H1 (cell line): Measurements from ENCODE around the gene CHRNG. TPM values are rescaled to one million over a fixed set of nuclear protein-coding genes. Genes with fewer than 3 reads are reported as not detected.
A peak's percentile ranks its signal among the peaks of the same experiment; 100 is the strongest.

Experiments
- CTCF ChIA-PET: fragments of 300-600 bp; sonication (Branson Sonifier 250); formaldehyde crosslinking; loops from one replicate; lab custom pipeline; 2021; ENCODE audit not compliant: partially characterized antibody; lab: Charles Lee
- POLR2A ChIA-PET: fragments of 300-600 bp; sonication (Branson Sonifier 250); formaldehyde crosslinking; loops from one replicate; lab custom pipeline; 2021; ENCODE audit warnings: inconsistent platforms; ENCODE audit not compliant: partially characterized antibody; lab: Charles Lee
- DNase-seq, 2 experiments: peaks; one replicate each; pipeline versions ENCODE4 v3.0.0 to v3.0.0-alpha.2; 2010 to 2022; ENCODE audit warnings: low spot score in 2 of 2, low read depth in 1 of 2, mixed read lengths in 1 of 2
- FAIRE-seq: peaks from 2 replicates; lab custom pipeline; 2011; peaks lifted over from hg19 to GRCh38; lab: Jason Lieb, UNC
- H2AFZ ChIP-seq: 2 replicates; pipeline ENCODE4 v1.8.1; 2012; ENCODE audit warnings: low read length, inconsistent platforms
- H2AK5ac ChIP-seq: 2 replicates; pipeline ENCODE4 v1.6.1; 2013; ENCODE audit warnings: low read depth, low read length
- H2BK120ac ChIP-seq: replicated peaks from 2 replicates; pipeline ENCODE3; 2013; ENCODE audit warnings: low read depth, low read length, inconsistent platforms
- H2BK12ac ChIP-seq: 2 replicates; pipeline ENCODE4 v1.6.1; 2013; ENCODE audit warnings: low read depth, low read length
- H2BK15ac ChIP-seq: 2 replicates; pipeline ENCODE4 v1.6.1; 2013; ENCODE audit warnings: low read length
- H2BK20ac ChIP-seq: 2 replicates; pipeline ENCODE4 v1.6.1; 2013; ENCODE audit warnings: low read length
- H2BK5ac ChIP-seq: 2 replicates; pipeline ENCODE4 v1.6.1; 2013; ENCODE audit warnings: low read depth, low read length
- H3K14ac ChIP-seq: 2 replicates; pipeline ENCODE4 v1.6.1; 2013; ENCODE audit warnings: inconsistent platforms; ENCODE audit not compliant: insufficient read length
- H3K18ac ChIP-seq: 2 replicates; pipeline ENCODE4 v1.6.1; 2013; ENCODE audit warnings: low read length; ENCODE audit errors: extremely low read depth
- H3K23ac ChIP-seq: 2 replicates; pipeline ENCODE4 v1.6.1; 2013; ENCODE audit warnings: inconsistent platforms; ENCODE audit not compliant: insufficient read length
- H3K23me2 ChIP-seq: 2 replicates; pipeline ENCODE4 v1.6.1; 2013; ENCODE audit warnings: low read depth, low read length
- H3K27ac ChIP-seq: 2 replicates; pipeline ENCODE4 v1.6.1; 2011; ENCODE audit warnings: low read depth, low read length, inconsistent platforms
- H3K27me3 ChIP-seq, 4 experiments: replicated peaks in 1 of 4; 1 replicate in 1 of 4; 2 replicates in 3 of 4; pipeline versions ENCODE4 v1.6.1 to v1.8.1; 2011 to 2013; ENCODE audit warnings: low read length in 3 of 4, mild to moderate bottlenecking in 3 of 4, inconsistent platforms in 2 of 4, mixed read lengths in 2 of 4, moderate library complexity in 1 of 4; ENCODE audit not compliant: control insufficient read depth in 3 of 4, insufficient read depth in 3 of 4; ENCODE audit errors: extremely low read depth in 1 of 4
- H3K36me3 ChIP-seq, 4 experiments: 2 replicates each; pipeline versions ENCODE4 v1.6.1 to v1.8.1; 2011 to 2013; ENCODE audit warnings: mild to moderate bottlenecking in 4 of 4, low read length in 3 of 4, moderate library complexity in 2 of 4, control low read depth in 1 of 4, inconsistent platforms in 1 of 4; ENCODE audit not compliant: insufficient read depth in 4 of 4, control insufficient read depth in 2 of 4
- H3K4ac ChIP-seq: replicated peaks from 2 replicates; pipeline ENCODE3; 2013; ENCODE audit warnings: low read length, low read depth, mixed read lengths, inconsistent platforms; ENCODE audit not compliant: insufficient read length
- H3K4me1 ChIP-seq, 4 experiments: replicated peaks in 1 of 4; 1 replicate in 1 of 4; 2 replicates in 3 of 4; pipeline versions ENCODE4 v1.6.1 to v1.8.1; 2011 to 2013; ENCODE audit warnings: low read length in 3 of 4, inconsistent platforms in 2 of 4, mixed read lengths in 1 of 4; ENCODE audit not compliant: insufficient read depth in 4 of 4, control insufficient read depth in 3 of 4
- H3K4me2 ChIP-seq, 2 experiments: 2 replicates each; pipeline versions ENCODE4 v1.6.1 to v1.8.1; 2011 to 2013; ENCODE audit warnings: low read depth in 2 of 2, low read length in 2 of 2, control low read depth in 1 of 2, inconsistent platforms in 1 of 2, mild to moderate bottlenecking in 1 of 2; ENCODE audit not compliant: insufficient read depth in 1 of 2
- H3K4me3 ChIP-seq, 4 experiments: fragments of 200-600, 300-600 bp in 1 of 4; sonication (generic), shearing (Covaris generic), sonication (Bioruptor Twin) in 1 of 4; 2 replicates each; pipeline versions ENCODE4 v1.5.1 to v1.8.1; 2011 to 2016; ENCODE audit warnings: low read length in 4 of 4, low read depth in 3 of 4, control low read depth in 2 of 4, inconsistent platforms in 2 of 4, mild to moderate bottlenecking in 2 of 4, mixed read lengths in 1 of 4, moderate library complexity in 1 of 4; ENCODE audit not compliant: insufficient read depth in 2 of 4; ENCODE audit errors: extremely low read depth in 1 of 4
- H3K56ac ChIP-seq: replicated peaks from 2 replicates; pipeline ENCODE3; 2013; ENCODE audit warnings: low read depth, mild to moderate bottlenecking, mixed read lengths, low read length, inconsistent platforms; ENCODE audit not compliant: insufficient read length
- H3K79me1 ChIP-seq: 2 replicates; pipeline ENCODE4 v1.6.1; 2013; ENCODE audit warnings: low read depth, low read length, control low read depth
- H3K79me2 ChIP-seq, 2 experiments: 2 replicates each; pipeline versions ENCODE4 v1.6.1 to v1.8.1; 2012 to 2013; ENCODE audit warnings: low read length in 2 of 2, mild to moderate bottlenecking in 2 of 2, inconsistent platforms in 1 of 2; ENCODE audit not compliant: insufficient read depth in 2 of 2, control insufficient read depth in 1 of 2
- H3K9ac ChIP-seq, 4 experiments: replicated peaks in 1 of 4; 1 replicate in 1 of 4; 2 replicates in 3 of 4; pipeline versions ENCODE4 v1.6.1 to v1.8.1; 2011 to 2013; ENCODE audit warnings: low read depth in 3 of 4, low read length in 3 of 4, control low read depth in 2 of 4, mild to moderate bottlenecking in 2 of 4, moderate library complexity in 2 of 4, inconsistent platforms in 1 of 4; ENCODE audit errors: extremely low read depth in 1 of 4
- H3K9me3 ChIP-seq, 2 experiments: 2 replicates each; pipeline versions ENCODE4 v1.6.1 to v1.8.1; 2012 to 2013; ENCODE audit warnings: mild to moderate bottlenecking in 2 of 2, moderate library complexity in 2 of 2, control low read depth in 1 of 2, inconsistent platforms in 1 of 2, low read depth in 1 of 2, low read length in 1 of 2, mixed read lengths in 1 of 2; ENCODE audit not compliant: insufficient read depth in 2 of 2
- H4K20me1 ChIP-seq, 2 experiments: replicated peaks in 1 of 2; 2 replicates each; pipeline versions ENCODE3 to v1.8.1; 2011 to 2013; ENCODE audit warnings: inconsistent platforms in 2 of 2, low read length in 2 of 2, mild to moderate bottlenecking in 1 of 2; ENCODE audit not compliant: insufficient read depth in 2 of 2, control insufficient read depth in 1 of 2
- H4K5ac ChIP-seq: 2 replicates; pipeline ENCODE4 v1.6.1; 2013; ENCODE audit warnings: low read length, low read depth, mixed read lengths, inconsistent platforms; ENCODE audit not compliant: insufficient read length
- H4K8ac ChIP-seq: 2 replicates; pipeline ENCODE4 v1.8.0; 2013; ENCODE audit warnings: mild to moderate bottlenecking, moderate library complexity, low read length, inconsistent platforms; ENCODE audit not compliant: insufficient read depth; ENCODE audit errors: extremely low read depth
- H4K91ac ChIP-seq: replicated peaks from 2 replicates; pipeline ENCODE3; 2013; ENCODE audit warnings: low read length, mixed read lengths, inconsistent platforms; ENCODE audit not compliant: insufficient read length
- BACH1 ChIP-seq: IDR thresholded peaks from 2 replicates; pipeline ENCODE4 v1.6.1; 2012; ENCODE audit warnings: low read length, improper control_type of control experiment
- EGR1 ChIP-seq: IDR thresholded peaks from 2 replicates; pipeline ENCODE4 v1.6.1; 2011; ENCODE audit warnings: low read depth, low read length, borderline replicate concordance
- GABPA ChIP-seq: IDR thresholded peaks from 2 replicates; pipeline ENCODE4 v1.6.1; 2011; ENCODE audit warnings: mild to moderate bottlenecking, low read length, moderate library complexity, borderline replicate concordance; ENCODE audit not compliant: insufficient read depth
- HDAC2 ChIP-seq, 2 experiments: fragments of 300-600 bp in 1 of 2; sonication (generic) in 1 of 2; IDR thresholded peaks; 2 replicates each; pipeline ENCODE4 v1.6.1; 2011 to 2012; ENCODE audit warnings: low read depth in 2 of 2, low read length in 2 of 2, mild to moderate bottlenecking in 2 of 2, moderate library complexity in 2 of 2, borderline replicate concordance in 1 of 2, inconsistent platforms in 1 of 2
- KDM1A ChIP-seq: fragments of 200-600, 300-600 bp; sonication (generic); IDR thresholded peaks from 2 replicates; pipeline ENCODE4 v1.7.1; 2016; ENCODE audit warnings: mild to moderate bottlenecking, low read length, borderline replicate concordance
- NANOG ChIP-seq: IDR thresholded peaks from 2 replicates; pipeline ENCODE4 v1.6.1; 2011; ENCODE audit warnings: low read length, low read depth, mild to moderate bottlenecking, inconsistent platforms; ENCODE audit not compliant: insufficient read depth, poor library complexity, severe bottlenecking
- RAD21 ChIP-seq, 2 experiments: IDR thresholded peaks in 1 of 2; conservative IDR thresholded peaks in 1 of 2; 2 replicates each; pipeline ENCODE4 v1.6.1; 2011; ENCODE audit warnings: low read depth in 2 of 2, low read length in 2 of 2, improper control_type of control experiment in 1 of 2, inconsistent platforms in 1 of 2, mild to moderate bottlenecking in 1 of 2, moderate library complexity in 1 of 2
- RNF2 ChIP-seq: fragments of 200-900, 300-1000 bp; sonication (generic); IDR thresholded peaks from 2 replicates; pipeline ENCODE4 v1.7.1; 2016; ENCODE audit warnings: borderline replicate concordance, low read depth, mild to moderate bottlenecking, antibody characterized with exemption, low read length; ENCODE audit not compliant: poor library complexity, severe bottlenecking; ENCODE audit errors: missing control alignments
- RXRA ChIP-seq: IDR thresholded peaks from 2 replicates; pipeline ENCODE4 v1.6.1; 2011; ENCODE audit warnings: low read depth, mild to moderate bottlenecking, low read length, moderate library complexity; ENCODE audit not compliant: insufficient read depth
- SAP30 ChIP-seq: fragments of 300-600 bp; sonication (generic); IDR thresholded peaks from 2 replicates; pipeline ENCODE4 v1.7.1; 2012; ENCODE audit warnings: low read length, moderate library complexity, mild to moderate bottlenecking, inconsistent platforms; ENCODE audit not compliant: insufficient read depth, insufficient replicate concordance
- ZNF274 ChIP-seq: IDR thresholded peaks from 2 replicates; pipeline ENCODE4 v1.7.0; 2012; ENCODE audit warnings: low read length, borderline replicate concordance; ENCODE audit errors: extremely low read depth
- WGBS, 2 experiments: shearing (Covaris generic) in 1 of 2; methylation state at CpG; one replicate each; pipeline versions ENCODE4 v1.1.6 to v1.1.7; 2013 to 2015; ENCODE audit warnings: low lambda C conversion rate in 2 of 2, mixed read lengths in 2 of 2, inconsistent platforms in 1 of 2, low coverage in 1 of 2, missing lambda C conversion rate in 1 of 2; ENCODE audit not compliant: insufficient replicate concordance in 2 of 2, insufficient coverage in 1 of 2, insufficient read length in 1 of 2; ENCODE audit errors: extremely low coverage in 1 of 2, missing lambda C conversion rate in 1 of 2; 5-methylcytosine and 5-hydroxymethylcytosine counted together
- polyA plus RNA-seq, 7 experiments: library from polyadenylated mRNA; depleted of rRNA in 3 of 7; stranded (reverse) in 5 of 7; unstranded in 2 of 7; fragments of >200 nt in 5 of 7; fragments of 200-250 nt in 2 of 7; gene quantifications; 1 replicate in 5 of 7; 2 replicates in 1 of 7; 4 replicates in 1 of 7; pipeline versions ENCODE4 v1.2.1 to v1.2.3, GENCODE V29; 2011 to 2013; ENCODE audit warnings: missing spikeins in 2 of 7, mixed read lengths in 2 of 7
- total RNA-seq: library from RNA; stranded (reverse); fragmentation: NEBNext Ultra II Directional; extraction: Animal tissue kit (Norgen Biotek cat#: 25700); gene quantifications from 2 replicates; pipeline ENCODE4 v1.2.1, GENCODE V29; 2021

CHRNG gene
- total and polyA plus RNA-seq, 2 of the 8 experiments (the other 6 are each of a cell fraction or from before 2014, with no cell fraction given) = 0.05 TPM; not detected in 1

DNA sequence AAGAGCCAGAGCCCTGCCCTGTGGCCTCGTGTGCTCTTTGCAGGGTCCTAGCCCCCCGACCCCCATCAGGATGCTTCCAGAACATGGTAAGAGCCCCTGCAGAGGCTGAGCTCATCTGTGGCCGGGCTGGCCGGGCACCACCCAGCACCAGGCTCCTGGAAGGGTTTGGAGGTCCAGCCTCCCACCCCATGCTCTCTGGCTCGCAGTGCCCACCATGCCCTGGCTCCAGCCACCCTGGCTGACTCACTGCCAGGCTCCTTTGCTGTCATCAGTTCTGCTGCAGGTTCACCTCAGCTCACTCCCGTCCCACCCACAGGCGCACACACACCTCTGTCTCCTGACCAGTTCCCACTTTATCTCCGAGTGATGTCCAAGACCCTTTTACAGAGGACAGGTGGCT, 48.5 kb downstream of the CHRNG start:
- ChIA-PET POLR2A (no interaction called here), CTCF (interaction anchor here (0.8 kb wide), 1 partner anchor 35 kb away, joined by 3 read pairs; no protein-coding TSS in a partner anchor)
- H4K91ac ChIP-seq = no peak overlapping the region
- no peak for DNase-seq
- no peak overlapping the region for H3K9ac ChIP-seq
- H3K79me1 ChIP-seq = no peaks in the 10 kb centered on the region; the same call in none of the 2 replicates
- H3K4ac ChIP-seq = no peak overlapping the region
- peaks cover 0 to 1% of the 10 kb centered on the region in 2 experiments for H4K20me1 ChIP-seq
- peaks cover 0 to 9% (median 0%) of the 10 kb centered on the region in 4 experiments; a peak in 2 of 7 replicates for H3K4me1 ChIP-seq
- H2AFZ ChIP-seq = no peak overlapping the region
- H2BK120ac ChIP-seq = no peak overlapping the region
- H3K56ac ChIP-seq = no peak overlapping the region
- 81% methylated on average over 6 of the region's 8 CpGs; no CpG with 5 or more reads in 1 of the 2 experiments for WGBS, 2 experiments
- H2AK5ac ChIP-seq = no peak overlapping the region
- H3K27ac ChIP-seq = no peak overlapping the region
- FAIRE-seq = no peak
- H3K79me2 ChIP-seq = no peaks in the 10 kb centered on the region
- no peak overlapping the region for H3K4me3 ChIP-seq
- no peak overlapping the region for H3K14ac ChIP-seq
- no peak overlapping the region for H3K23ac ChIP-seq
- no peaks in the 10 kb centered on the region for H3K23me2 ChIP-seq
- no peak overlapping the region for H2BK20ac ChIP-seq
- H3K4me2 ChIP-seq = no peak overlapping the region
- no peak overlapping the region for H4K5ac ChIP-seq
- no peak overlapping the region for H2BK5ac ChIP-seq
- H3K27me3 ChIP-seq = no peaks in the 10 kb centered on the region
- 0 out of 2 replicates have a peak overlapping the region, but pooled peaks have one; percentile 95 for H2BK12ac ChIP-seq
- H4K8ac ChIP-seq = no peak overlapping the region
- no peak overlapping the region for H3K18ac ChIP-seq
- H3K36me3 ChIP-seq = no peaks in the 10 kb centered on the region; a peak in 1 of 8 replicates
- H2BK15ac ChIP-seq = no peak overlapping the region
- no peaks in the 10 kb centered on the region for H3K9me3 ChIP-seq
- no peak for TF ChIP-seq BACH1
- no peak for TF ChIP-seq RXRA
- TF ChIP-seq ZNF274 = no peak
- TF ChIP-seq GABPA = no peak
- TF ChIP-seq RNF2 = no peak
- TF ChIP-seq HDAC2 (IDR thresholded peaks at IDR 0.05; ENCODE audit: borderline replicate concordance in 1 of 2, low read depth in 2 of 2, low read length in 2 of 2) = no peak
- TF ChIP-seq SAP30 = no peak
- TF ChIP-seq RAD21 (IDR thresholded peaks at IDR 0.05 in 1 of 2, conservative IDR thresholded peaks at IDR 0.05 in 1 of 2; ENCODE audit: low read depth in 2 of 2, low read length in 2 of 2) = no peak
- no peak for TF ChIP-seq EGR1
- TF ChIP-seq NANOG = no peak
- TF ChIP-seq KDM1A = no peak
